WI38 (cell line): ENCODE measurements around the gene DLGAP1.

Experiments
- H3K4me3 ChIP-seq: 2 replicates; pipeline ENCODE4 v1.5.1; 2011; ENCODE audit warnings: low read depth, mild to moderate bottlenecking, control low read depth, low read length
- TF ChIP-seq, protein P1 (sequence below): IDR thresholded peaks from 2 replicates; pipeline ENCODE4 v1.5.1; 2012; ENCODE audit warnings: low read depth, mild to moderate bottlenecking, control low read depth, low read length

DLGAP1 gene

DNA sequence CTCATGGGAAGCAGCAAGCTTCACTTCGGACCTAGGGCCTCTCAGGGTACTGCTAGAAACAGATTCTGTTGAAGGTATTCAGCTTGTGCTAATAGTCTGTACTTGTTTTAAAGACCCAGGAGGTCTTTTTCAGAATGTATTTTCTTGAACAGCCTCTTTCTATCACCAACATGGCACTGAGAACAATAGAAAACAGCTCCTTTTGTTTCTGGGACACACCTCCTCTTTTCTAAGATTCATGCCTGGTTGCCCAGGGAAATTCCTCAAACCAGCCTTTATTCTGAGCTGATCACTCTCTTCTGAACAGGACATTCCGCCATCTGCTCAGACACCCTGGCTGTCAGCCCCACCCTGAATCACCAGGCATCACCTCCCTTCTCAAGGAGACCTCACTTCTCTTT, 615.5 kb downstream of the DLGAP1 start:
- H3K4me3 ChIP-seq: no peak overlapping the region
- TF ChIP-seq, protein P1, sequence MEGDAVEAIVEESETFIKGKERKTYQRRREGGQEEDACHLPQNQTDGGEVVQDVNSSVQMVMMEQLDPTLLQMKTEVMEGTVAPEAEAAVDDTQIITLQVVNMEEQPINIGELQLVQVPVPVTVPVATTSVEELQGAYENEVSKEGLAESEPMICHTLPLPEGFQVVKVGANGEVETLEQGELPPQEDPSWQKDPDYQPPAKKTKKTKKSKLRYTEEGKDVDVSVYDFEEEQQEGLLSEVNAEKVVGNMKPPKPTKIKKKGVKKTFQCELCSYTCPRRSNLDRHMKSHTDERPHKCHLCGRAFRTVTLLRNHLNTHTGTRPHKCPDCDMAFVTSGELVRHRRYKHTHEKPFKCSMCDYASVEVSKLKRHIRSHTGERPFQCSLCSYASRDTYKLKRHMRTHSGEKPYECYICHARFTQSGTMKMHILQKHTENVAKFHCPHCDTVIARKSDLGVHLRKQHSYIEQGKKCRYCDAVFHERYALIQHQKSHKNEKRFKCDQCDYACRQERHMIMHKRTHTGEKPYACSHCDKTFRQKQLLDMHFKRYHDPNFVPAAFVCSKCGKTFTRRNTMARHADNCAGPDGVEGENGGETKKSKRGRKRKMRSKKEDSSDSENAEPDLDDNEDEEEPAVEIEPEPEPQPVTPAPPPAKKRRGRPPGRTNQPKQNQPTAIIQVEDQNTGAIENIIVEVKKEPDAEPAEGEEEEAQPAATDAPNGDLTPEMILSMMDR: no peak

DNA sequence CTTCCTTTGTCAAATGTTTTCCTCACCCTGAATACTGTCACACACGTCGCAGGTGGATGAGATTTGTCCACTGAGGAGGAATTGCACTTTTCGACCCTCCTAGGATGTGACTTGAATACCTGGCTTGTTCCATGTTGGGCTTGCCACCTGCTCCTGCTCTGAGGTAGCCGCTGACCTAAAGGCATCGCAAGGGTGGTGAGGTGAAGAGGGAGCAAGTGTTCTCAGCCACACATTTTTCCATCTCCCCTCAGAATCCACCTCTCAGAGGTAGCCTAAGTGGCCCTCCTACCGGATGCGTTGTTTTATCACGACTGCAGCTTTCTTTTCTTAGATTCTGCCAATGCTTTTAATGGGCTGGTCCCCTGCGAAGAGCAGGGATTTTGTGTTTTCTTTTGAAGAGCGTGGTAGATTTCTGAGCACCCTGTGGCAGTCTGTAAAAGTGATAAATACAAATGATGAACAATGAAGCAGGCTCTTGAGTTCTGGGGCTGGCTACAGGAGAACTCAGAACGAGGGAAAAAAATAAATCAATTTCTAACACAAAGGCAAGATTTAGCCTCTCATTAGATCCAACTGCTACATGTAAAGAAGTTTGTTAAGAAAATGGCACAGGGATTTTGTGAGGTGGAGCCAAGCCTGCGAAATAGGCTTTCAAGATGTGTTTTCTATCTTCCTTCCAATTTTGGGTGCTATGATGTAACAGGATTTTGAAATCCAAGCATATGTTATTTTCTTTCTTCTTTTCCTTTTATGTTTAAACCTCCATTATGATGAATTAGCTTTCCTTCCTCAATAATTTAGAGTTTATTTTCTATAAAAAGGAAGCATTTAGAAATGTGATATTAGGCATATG, 618.4 kb downstream of the DLGAP1 start:
- no peak overlapping the region for H3K4me3 ChIP-seq
- TF ChIP-seq, protein P1: no peak

DNA sequence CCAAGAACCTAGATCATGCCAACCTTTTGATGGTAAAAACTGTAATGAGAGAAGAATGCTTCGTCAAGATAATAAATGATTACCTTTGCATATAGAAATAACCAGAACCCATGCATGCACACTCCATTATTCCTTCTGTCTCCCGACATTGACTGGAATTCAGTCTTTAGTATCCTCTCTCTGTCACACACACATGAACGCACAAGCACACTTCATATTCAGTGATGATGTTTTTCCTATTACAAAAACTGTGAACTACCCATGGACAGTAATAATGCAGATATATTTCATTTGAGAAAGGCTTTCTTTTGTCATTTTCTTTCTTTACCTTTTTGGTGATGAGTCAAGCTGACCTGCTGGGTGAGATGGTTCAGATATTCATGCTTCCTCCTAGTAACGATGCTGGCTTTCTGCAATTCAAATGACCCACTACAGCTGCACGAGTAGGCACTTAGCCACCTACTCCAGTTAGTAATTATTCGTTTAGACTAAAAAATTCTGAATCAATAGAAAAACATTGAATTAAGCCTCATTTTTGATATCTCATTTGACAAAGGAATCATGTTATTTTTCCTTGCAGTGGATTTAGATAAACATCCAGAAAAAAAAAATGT, 623.0 kb downstream of the DLGAP1 start:
- H3K4me3 ChIP-seq: no peak overlapping the region
- TF ChIP-seq, protein P1: no peak

DNA sequence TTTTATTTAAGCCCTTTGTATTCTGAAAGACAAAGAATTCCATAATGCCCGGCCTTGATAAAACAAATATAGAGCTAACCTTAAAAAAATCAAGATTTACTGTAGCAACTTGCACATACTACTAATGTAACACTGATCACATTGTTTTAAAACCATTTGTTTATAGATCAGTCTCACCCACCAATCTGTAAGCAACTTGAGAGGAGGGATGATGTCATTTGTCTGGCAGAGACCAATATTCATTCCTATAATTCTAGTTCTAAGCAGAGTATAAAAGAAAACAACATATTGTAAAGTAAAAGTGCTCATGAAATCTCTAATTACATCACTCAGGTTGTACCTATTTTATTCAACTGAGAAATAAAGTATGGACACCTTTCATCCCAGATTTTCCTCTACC, 624.5 kb downstream of the DLGAP1 start:
- TF ChIP-seq, protein P1: no peak

DNA sequence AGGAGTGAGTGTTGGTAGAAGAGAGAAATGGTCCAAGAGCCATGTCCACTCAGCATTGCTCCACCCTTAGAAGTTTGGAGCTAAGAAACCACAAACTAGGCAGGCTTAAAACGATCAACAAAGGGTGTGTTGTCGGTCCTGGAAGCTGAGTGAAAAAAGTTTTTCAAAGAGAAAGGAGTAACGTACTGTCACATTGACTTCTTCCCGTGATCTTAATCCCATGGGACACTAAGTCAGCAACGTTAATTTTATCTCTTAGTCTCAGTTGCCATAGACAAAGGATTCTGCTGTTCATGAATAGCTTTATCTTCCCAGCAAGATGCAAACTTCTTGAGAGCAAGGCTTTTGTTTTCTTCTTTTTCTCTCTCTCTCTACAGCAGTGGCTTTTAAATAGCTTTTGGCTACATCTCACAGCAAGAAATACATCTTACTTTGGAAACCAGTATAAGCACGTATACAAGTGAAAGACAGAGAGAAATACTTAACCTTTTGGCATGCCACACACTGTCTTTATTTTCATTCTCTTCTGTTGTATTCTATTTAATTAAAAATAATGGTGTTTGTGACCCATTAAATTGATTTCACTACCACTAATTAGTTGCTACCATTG, 627.8 kb downstream of the DLGAP1 start:
- TF ChIP-seq, protein P1: no peak
- no peak overlapping the region for H3K4me3 ChIP-seq

More for the DNA sequence above, 624.5 kb downstream of the DLGAP1 start:
- no peak overlapping the region for H3K4me3 ChIP-seq

DNA sequence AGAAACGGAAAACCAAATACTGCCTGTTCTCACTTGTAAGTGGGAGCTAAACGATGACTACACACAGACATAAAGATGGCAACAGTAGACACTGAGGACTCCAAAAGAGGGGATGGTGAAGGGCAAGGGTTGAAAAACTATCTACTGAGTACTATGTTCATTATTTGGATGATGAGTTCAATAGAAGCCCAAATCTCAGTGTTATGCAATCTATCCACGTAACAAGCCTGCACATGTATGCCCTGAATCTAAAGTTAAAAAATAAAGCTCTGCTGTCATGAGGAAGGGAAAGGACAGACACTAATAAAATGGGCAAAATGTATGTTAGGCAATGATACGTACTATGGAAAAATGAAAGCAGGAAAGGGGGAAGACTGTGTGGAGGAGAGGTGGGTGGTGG, 629.1 kb downstream of the DLGAP1 start:
- TF ChIP-seq, protein P1: no peak
- H3K4me3 ChIP-seq: no peak overlapping the region

DNA sequence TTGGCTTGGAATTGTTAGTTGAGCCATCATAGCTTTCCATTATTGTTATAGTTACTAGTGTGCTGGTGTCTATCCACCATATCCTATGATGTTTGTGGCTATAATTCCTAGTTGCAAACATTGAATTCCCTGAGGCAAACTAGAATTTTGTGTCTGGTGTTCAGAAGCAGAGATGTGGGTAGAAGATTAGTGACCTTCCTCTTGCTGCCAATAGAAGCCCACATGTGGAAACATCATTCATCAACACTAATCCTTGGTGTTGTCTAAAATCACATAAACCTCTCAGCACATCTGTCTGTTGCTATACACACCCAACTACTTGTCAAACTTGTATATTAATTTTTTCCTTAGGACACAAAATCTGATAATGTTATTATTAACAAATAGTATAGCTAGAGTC, 631.0 kb downstream of the DLGAP1 start:
- no peak overlapping the region for H3K4me3 ChIP-seq
- TF ChIP-seq, protein P1: no peak
